ENCODE results near the gene EXD2.
"Not testable (repeated sequence)": the region's sequence is repeated elsewhere in the genome, so short reads cannot be mapped to it uniquely, and the experiment has no call there.

EXD2 gene

GRCh38 chr14:69204753-69205152 is 13.5 kb downstream of the EXD2 start:
- DNase-seq = no peak

GRCh38 chr14:69207435-69208041 is 16.2 kb downstream of the EXD2 start:
- no peak for DNase-seq

DNA sequence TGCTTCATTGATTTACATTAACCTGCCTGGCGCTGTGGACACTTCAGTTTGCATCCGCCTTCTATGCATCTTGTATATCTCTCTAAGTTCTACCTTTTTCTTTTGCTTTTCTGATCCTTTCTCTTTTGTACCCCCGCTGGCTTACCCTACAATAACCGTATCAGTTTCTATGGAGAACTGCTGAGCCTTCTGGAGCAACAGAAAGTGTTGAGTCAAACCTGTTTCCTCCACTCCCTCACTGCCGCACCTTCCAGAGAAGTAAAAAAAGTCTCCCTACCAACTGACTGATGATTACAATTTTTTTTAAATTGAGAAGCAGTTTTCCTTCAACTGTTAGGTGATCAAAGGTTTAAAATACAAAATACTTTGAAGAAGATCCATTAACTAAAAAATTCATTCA is 17.4 kb downstream of the EXD2 start:
- no peak for DNase-seq

DNA sequence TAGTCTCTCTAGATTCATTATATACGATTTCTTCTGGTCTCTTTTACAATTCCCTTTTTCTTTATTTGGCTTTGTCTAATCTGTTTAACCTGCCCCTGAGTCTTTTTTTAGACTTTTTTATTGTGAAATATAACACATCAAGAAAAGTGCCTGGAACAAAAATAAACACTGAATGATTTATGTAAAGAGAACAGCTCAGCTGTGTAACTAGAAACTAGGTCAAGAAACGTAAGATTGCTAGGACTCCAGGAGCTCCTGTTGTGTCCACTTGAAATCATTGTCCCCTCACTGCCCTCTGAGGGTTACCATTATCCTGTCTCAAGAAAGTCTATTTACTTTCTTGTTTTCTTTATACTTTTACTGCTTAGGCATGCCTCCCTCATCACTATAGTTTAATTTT is 23.1 kb downstream of the EXD2 start:
- DNase-seq = peak; percentile 15

DNA sequence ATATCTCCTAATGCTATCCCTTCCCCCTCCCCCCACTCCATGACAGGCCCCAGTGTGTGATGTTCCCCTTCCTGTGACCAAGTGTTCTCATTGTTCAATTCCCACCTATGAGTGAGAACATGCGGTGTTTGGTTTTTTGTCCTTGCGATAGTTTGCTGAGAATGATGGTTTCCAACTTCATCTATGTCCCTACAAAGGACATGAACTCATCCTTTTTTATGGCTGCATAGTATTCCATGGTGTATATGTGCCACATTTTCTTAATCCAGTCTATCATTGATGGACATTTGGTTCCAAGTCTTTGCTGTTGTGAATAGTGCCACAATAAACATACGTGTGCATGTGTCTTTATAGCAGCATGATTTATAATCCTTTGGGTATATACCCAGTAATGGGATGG is 26.4 kb downstream of the EXD2 start:
- DNase-seq = not testable (repeated sequence)

GRCh38 chr14:69224946-69225345 is 33.6 kb downstream of the EXD2 start:
- DNase-seq = no peak

DNA sequence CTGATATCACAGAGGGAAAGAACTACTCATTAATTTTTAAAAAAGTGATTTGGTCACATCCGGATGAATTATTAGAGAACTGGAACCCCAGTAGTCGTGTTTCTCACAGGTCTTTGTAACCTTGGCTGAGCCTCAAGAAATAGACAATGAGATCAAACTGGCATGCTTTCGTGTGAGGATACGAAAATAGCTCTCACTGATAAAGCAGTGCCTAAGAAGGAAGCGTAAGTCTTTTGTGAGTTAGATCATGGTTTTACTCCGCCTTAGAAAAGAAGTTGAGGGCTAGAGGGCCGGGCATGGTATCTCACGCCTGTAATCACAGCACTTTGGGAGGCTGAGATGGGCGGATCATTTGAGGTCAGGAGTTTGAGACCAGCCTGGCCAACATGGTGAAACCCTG is 34.9 kb downstream of the EXD2 start:
- DNase-seq = no peak

- no peak for DNase-seq
Measured at GRCh38 chr14:69226736-69227135, 35.4 kb downstream of the EXD2 start.

DNA sequence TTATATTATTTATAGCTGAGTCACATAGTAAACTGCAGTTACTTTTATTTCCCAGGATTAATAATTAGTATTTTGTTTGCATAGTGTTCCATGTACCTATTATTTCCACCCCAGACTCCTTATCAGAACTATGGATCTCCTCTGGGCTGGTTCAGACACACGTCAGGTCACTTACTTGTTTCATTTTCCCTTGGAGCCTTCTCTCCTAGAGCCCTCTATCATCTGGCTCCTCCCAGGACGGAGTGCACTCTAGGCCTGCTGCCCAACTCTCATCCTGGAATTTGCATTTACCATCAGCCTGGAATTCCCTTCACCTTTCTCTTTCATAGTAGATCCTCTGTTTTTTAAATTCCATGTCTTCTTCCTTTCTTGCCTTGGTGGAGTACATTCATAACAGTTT is 40.2 kb downstream of the EXD2 start:
- no peak for DNase-seq

DNA sequence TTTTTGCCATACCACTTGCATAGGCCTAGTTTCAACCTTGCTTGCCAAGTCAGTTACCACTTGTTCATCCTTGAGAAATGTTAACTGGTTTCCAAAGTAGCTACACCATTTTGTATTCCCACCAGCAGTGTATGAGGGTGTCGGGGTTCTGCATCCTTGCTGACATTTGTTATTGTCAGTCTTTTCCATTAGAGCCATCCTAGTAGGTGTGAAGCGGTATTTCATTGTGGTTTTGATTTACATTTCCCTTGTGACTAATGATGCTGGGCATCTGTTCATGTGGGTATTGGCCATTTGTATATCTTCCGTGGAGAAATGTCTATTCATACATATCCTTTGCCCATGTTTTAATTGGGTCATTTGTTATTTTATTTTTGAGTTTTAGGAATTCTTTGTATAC is 41.1 kb downstream of the EXD2 start:
- no peak for DNase-seq

DNA sequence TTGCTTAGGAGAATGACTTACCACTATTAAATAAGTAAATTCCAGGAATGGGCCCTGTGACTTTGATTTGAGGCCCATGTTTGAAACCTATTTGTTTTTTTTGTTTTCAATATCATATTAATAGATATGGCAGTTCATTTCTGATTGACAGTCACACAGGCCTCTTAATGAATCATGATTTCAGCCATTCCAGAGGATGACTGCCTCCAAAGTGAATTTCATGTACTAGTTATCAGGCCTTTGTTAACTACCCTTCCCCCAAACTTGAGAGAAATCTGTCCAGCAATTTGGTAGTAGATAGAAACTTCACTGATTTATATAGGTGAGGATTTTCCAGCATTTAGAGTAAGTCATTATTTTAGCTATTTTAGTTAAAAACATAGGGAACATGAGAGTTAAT is 42.8 kb downstream of the EXD2 start:
- no peak for DNase-seq

GRCh38 chr14:69235708-69236107 is 44.4 kb downstream of the EXD2 start:
- DNase-seq = no peak

DNA sequence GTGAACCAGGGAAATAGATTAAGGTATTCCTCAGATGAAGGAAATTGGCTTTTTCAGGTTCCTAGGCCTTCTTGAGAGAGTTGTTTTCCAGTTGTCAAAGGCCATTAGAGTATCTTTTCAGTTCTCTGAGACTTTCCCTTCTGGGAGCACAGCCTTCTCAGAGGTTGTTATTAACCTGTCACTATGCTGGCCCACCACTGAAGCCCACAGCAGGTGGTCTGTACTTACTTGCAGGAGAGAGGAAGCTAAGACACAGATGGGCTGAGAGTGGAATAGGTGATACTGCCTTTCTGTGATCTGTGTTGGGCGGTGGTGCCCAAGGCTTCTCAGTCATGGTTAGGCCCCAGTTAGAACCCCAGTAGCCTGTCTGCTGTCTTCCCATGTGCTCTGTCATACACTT is 45.8 kb downstream of the EXD2 start:
- no peak for DNase-seq

DNA sequence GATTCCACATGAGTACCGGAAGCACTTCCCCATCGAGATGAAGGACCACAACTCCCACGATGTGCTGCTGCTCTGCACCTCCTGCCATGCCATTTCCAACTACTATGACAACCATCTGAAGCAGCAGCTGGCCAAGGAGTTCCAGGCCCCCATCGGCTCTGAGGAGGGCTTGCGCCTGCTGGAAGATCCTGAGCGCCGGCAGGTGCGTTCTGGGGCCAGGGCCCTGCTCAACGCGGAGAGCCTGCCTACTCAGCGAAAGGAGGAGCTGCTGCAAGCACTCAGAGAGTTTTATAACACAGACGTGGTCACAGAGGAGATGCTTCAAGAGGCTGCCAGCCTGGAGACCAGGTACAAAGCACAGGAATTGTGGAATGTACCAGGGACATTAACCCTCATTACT is 46.3 kb downstream of the EXD2 start:
- no peak for DNase-seq

- no peak for DNase-seq
Measured at GRCh38 chr14:69238883-69239282, 47.6 kb downstream of the EXD2 start.

- no peak for DNase-seq
Measured at GRCh38 chr14:69240527-69241173, 49.4 kb downstream of the EXD2 start.

GRCh38 chr14:69241577-69241976 is 50.3 kb downstream of the EXD2 start:
- DNase-seq = no peak

DNA sequence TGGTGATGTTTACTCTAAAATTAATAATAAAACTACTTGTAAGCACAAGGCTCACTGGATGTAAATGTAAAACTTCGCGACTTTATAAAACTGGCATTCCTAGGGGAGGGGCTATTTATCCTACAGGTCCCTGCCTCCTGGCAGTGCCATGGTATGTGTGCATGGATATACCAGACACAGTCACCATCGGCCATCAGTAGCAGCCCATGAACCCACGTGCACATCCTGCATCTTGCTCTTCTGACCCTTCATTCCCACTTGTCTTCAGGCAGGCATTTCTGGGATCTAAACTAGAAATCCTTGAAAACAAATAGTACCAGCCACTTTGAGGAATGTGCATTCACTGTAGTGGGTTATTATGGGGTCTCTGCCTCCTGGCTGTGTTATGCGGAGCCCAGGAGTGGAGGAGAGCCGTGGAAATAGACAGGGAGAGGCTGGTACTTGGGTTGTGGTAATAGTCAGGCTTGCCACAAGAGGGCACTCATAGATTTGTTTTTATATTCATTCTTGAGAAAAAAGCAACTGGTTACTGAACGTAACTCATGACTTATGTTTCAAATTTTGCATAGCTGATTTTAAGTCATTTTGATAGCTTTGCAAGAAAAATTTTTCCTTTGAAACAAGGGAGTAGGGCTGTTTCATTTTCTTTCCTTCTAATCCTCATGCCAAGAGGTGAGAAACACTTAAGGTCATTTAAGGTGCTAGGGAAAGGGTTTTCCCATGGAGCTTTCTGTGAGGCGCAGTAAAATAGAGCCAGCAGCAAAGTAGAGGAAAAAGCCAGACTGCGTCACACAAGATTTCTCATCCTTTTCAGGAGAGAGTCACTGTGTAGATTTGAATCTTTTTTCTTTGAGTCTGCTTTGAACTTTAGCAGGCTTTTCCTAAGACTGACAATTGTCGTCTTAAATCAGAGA is 51.3 kb downstream of the EXD2 start:
- DNase-seq = peak; percentile 67

- DNase-seq = no peak
Measured at GRCh38 chr14:69244946-69245345, 53.6 kb downstream of the EXD2 start.

DNA sequence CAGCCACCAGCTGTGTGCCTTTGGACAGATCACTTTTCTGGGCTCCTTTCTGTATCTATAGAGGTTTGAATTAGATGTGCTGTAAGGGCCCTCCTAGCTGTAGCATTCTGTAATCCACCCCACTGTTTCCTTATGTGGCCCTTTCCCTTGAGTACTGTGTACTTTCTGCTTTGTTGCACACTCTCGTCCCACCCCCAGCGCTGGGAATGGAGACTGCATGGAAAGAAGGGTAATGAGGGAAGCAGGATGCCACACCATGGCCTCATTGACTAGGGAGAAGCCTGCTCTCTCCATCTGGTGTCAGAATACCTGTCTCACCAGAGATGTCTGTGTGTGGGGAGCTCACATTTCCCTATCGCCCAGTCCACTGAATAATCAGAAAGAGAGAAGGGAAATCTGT is 55.0 kb downstream of the EXD2 start:
- peak; percentile 29 for DNase-seq

DNA sequence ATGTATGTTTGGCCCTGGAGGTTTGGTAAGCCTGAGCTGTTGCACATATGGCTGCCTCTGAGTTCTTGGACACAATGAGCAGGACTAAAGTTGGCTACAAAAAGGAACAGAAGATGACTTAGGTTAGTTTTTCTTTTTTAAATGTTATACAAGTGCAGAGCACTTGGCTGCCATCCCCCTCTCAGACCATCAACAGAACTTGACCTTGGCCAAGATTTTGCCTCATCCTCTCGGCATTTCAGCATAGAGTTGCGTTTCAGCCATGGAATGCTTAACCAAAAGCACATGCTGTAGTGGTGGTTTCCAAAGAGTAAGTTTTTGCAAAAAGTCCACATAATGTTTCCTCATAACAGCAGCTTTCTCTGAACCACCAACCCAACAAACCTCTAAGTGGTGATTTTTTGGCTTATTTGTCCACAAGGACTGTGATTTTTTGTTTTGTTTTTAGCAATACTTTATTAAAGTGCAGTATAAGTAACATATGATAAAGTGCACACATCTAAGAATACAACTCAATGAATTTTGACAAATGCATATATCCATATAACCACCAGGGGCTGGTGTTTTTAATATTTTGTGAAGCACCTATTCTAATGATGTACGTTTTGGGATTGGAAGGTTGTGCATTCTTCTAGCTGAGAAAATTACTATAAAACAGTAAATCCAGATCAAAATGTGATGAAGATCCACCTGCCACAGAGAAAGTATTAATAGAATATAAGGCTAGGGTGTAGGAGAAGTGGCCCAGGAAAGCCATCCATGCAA is 56.6 kb downstream of the EXD2 start:
- DNase-seq = no peak

- no peak for DNase-seq
Measured at GRCh38 chr14:69249603-69250002, 58.3 kb downstream of the EXD2 start.

DNA sequence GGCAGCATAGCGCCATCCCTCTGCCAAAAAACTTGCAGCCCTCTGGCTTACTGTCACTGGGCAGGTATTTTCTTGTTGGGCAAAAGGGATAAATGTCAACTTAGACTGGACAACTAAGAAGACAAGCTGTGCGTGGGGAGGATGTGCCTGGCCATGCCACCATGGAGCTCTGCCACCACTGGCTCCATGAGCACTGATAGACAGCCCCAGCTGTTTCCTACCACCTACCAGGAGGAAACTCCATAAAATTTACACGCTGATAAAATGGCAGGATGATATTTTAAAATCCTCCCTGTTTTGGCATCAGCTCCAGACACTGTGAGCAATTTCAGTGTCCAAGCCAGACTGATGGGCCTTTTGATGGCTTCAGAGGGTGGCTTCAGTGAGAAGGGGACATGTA is 61.6 kb downstream of the EXD2 start:
- no peak for DNase-seq

Data from NCI-H510A treated with DMSO at 0.1 percent for 48 hours (cell line).